GM19467 (cell line): ENCODE data around the gene WWP2.
"Not testable (repeated sequence)": the region's sequence is repeated elsewhere in the genome, so short reads cannot be mapped to it uniquely, and the experiment has no call there.

Source experiments
- ATAC-seq: cut with Tn5 transposase; IDR thresholded peaks from one replicate; pipeline ENCODE4 v1.9.1; 2021; ENCODE audit warnings: mild to moderate bottlenecking, moderate library complexity; ENCODE audit not compliant: unreplicated experiment

Gene WWP2

GRCh38 chr16:69761983-69762813 lies at the start of gene WWP2:
TSS of gene WWP2 (plus strand) at chr16:69762332. CDS start at chr16:69787011, 24,679 bp downstream.
- ATAC-seq, result peak; percentile 72

GRCh38 chr16:69712914-69713581 lies 49.1 kb upstream of the WWP2 start:
- no peak for ATAC-seq

GRCh38 chr16:69717066-69717465 lies 45.1 kb upstream of the WWP2 start:
- ATAC-seq, result no peak

- no peak for ATAC-seq
Observed at GRCh38 chr16:69718111-69718764, 43.9 kb upstream of the WWP2 start.

GRCh38 chr16:69720822-69721430 lies 41.2 kb upstream of the WWP2 start:
- ATAC-seq, result no peak

GRCh38 chr16:69721441-69721957 lies 40.6 kb upstream of the WWP2 start:
- no peak for ATAC-seq

- no peak for ATAC-seq
Observed at GRCh38 chr16:69724414-69724873, 37.7 kb upstream of the WWP2 start.

GRCh38 chr16:69724981-69725479 lies 37.1 kb upstream of the WWP2 start:
- no peak for ATAC-seq

- ATAC-seq, result no peak
Observed at GRCh38 chr16:69725480-69726312, 36.4 kb upstream of the WWP2 start.

GRCh38 chr16:69726313-69727060 lies 35.6 kb upstream of the WWP2 start, which contains the start of gene NQO1:
TSS of gene NQO1 (minus strand) at chr16:69726560. CDS start at chr16:69726439, 121 bp downstream.
- ATAC-seq, result peak; percentile 97

GRCh38 chr16:69727916-69728270 lies 34.2 kb upstream of the WWP2 start:
- ATAC-seq, result no peak

- ATAC-seq, result not testable (repeated sequence)
Observed at GRCh38 chr16:69729030-69729429, 33.1 kb upstream of the WWP2 start.

- not testable (repeated sequence) for ATAC-seq
Observed at GRCh38 chr16:69731280-69731679, 30.9 kb upstream of the WWP2 start.

- no peak for ATAC-seq
Observed at GRCh38 chr16:69732101-69732500, 30.0 kb upstream of the WWP2 start.

GRCh38 chr16:69741519-69741918 lies 20.6 kb upstream of the WWP2 start:
- no peak for ATAC-seq

GRCh38 chr16:69741951-69742904 lies 19.9 kb upstream of the WWP2 start:
- no peak for ATAC-seq

GRCh38 chr16:69744363-69745231 lies 17.5 kb upstream of the WWP2 start:
- ATAC-seq, result no peak
